AG09309 (cell line): ENCODE measurements around the gene LMTK3.

ENCODE experiments used
- DNase-seq: peaks from one replicate; pipeline ENCODE4 v3.0.0-alpha.2; 2010; ENCODE audit warnings: low read depth
- H3K4me3 ChIP-seq: 2 replicates; pipeline ENCODE4 v1.5.1; 2011; ENCODE audit warnings: mild to moderate bottlenecking, low read depth, low read length, moderate library complexity; ENCODE audit not compliant: control insufficient read depth
- TF ChIP-seq, protein P1 (sequence below): IDR thresholded peaks from 2 replicates; pipeline ENCODE4 v1.5.1; 2011; ENCODE audit warnings: mild to moderate bottlenecking, low read depth, low read length, inconsistent platforms; ENCODE audit not compliant: insufficient read depth, control insufficient read depth; ENCODE audit errors: missing control alignments

LMTK3 gene

DNA sequence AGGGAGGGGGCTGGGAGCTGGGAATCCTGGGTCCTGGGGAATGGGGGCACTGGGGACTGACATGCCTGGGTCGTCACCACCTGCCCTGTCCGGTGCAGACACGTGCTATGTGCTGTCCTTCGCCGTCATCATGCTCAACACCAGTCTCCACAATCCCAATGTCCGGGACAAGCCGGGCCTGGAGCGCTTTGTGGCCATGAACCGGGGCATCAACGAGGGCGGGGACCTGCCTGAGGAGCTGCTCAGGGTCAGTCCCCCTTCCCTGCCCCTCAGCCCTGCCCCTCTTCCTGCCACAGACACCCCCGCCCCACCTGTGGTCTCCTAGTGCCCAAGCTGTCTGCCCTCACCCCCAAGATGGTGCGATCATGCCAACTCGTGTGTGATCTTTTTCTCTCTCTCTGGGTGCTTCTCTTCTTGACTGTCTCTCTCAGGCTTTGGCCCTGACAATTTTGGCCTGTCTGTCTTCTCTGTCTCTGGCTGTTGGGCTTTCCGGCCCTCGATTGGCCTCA lies 37.5 kb downstream of the LMTK3 start:
- DNase-seq, result no peak
- no peak overlapping the region for H3K4me3 ChIP-seq
- TF ChIP-seq, protein P1, sequence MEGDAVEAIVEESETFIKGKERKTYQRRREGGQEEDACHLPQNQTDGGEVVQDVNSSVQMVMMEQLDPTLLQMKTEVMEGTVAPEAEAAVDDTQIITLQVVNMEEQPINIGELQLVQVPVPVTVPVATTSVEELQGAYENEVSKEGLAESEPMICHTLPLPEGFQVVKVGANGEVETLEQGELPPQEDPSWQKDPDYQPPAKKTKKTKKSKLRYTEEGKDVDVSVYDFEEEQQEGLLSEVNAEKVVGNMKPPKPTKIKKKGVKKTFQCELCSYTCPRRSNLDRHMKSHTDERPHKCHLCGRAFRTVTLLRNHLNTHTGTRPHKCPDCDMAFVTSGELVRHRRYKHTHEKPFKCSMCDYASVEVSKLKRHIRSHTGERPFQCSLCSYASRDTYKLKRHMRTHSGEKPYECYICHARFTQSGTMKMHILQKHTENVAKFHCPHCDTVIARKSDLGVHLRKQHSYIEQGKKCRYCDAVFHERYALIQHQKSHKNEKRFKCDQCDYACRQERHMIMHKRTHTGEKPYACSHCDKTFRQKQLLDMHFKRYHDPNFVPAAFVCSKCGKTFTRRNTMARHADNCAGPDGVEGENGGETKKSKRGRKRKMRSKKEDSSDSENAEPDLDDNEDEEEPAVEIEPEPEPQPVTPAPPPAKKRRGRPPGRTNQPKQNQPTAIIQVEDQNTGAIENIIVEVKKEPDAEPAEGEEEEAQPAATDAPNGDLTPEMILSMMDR, result no peak

DNA sequence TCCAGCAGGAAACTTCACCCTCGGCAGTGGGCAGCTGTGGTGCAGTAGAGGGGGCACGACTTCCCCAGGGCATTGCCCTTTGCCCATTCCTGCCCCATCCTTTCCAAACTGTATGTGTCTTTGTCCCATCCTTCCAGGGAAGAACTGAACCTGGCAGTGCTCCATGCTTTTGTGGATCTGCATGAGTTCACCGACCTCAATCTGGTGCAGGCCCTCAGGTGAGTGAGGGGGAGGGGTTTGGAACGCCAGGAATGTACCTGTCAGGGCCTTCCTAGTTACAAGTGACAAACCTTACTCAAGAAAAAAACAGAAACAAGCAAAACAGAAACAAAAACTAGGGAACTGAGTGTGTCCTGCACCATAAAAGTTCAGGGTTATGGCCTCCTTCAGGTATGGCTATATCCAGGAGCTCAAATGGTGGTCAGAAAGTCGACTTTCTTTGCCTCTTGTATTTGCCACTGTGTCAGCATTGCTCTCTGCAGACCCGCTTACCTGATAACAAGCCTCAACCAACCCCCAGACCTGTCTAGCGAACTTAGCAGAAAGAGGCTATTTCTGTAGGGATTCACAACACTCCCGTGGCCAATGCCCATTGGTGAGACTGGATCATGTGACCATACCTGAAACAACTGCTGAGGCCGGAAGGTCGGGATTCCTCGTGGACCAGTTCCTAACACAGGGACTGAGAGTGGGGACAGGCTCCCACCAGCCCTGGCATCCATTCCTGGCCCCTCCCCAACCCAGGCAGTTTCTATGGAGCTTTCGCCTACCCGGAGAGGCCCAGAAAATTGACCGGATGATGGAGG lies 38.3 kb downstream of the LMTK3 start:
- TF ChIP-seq, protein P1, result no peak
- no peak for DNase-seq
- no peak overlapping the region for H3K4me3 ChIP-seq

DNA sequence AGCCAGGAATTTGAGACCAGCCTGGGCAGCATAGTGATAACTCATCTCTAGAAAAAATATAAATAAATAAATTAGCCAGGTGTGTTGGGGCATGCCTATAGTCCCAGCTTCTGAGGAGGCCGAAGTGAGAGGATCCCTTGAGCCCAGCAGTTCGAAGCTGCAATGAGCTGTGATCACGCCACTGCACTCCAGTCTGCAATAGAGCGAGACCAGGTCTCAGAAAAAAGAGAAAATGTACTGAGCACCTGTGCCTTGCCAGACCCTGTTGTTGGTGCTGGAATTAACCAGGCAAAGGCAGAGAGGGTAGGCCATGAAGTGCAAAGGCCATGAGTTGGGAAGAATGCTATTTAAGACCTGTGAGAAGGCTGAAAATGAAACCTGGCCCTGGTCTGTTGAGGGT lies 39.8 kb downstream of the LMTK3 start:
- DNase-seq, result no peak
- H3K4me3 ChIP-seq, result no peak overlapping the region
- TF ChIP-seq, protein P1, result no peak

DNA sequence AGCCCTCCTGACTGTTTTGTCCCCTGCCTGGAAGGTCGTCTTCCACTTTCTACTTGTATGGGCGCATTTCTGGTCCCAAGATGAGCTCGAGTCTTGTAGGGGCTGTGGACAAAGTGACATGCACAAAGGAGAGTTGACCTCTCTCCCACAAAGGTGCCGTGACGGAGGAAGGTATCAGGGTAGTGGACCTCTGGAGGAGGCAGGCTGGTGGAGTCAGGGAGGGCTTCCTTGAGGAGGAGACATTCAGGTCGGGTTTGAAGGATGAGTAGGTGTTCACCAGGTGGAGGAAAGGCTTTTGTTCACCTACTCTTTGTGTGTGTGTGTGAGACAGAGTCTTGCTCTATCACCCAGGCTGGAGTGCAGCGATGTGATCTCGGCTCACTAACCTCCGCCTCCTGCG lies 40.8 kb downstream of the LMTK3 start:
- no peak for DNase-seq
- no peak overlapping the region for H3K4me3 ChIP-seq
- TF ChIP-seq, protein P1, result no peak

DNA sequence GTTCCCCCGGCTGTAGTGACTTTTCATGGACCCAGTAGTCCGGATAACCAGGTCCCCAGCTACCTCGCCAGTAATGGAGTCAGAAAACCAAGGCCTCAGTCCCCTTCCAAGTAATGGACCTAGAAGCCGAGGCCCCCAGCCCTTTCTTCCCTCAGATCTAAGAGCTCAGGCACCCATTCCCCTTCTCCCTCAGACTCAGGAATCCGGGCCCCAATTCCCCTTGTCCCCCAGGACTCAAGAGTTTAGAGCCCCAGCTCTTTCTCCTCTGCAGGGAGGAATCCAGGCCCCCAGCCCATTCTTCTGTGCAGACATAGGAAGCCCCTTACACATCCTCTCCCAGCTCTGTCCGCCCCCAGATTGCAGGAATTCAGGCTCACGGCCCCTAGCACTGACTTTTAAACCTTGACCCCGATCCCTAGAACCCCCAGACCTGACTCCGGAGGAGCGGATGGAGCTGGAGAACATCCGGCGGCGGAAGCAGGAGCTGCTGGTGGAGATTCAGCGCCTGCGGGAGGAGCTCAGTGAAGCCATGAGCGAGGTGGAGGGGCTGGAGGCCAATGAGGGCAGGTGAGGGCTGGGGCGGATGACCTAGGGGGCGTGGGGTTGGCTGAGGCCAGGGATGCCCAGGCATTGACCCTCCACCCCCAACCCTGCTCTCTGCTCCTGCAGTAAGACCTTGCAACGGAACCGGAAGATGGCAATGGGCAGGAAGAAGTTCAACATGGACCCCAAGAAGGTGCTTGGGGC lies 41.5 kb downstream of the LMTK3 start:
- no peak for DNase-seq
- peak overlapping the region; percentile 67 for H3K4me3 ChIP-seq
- TF ChIP-seq, protein P1, result no peak

DNA sequence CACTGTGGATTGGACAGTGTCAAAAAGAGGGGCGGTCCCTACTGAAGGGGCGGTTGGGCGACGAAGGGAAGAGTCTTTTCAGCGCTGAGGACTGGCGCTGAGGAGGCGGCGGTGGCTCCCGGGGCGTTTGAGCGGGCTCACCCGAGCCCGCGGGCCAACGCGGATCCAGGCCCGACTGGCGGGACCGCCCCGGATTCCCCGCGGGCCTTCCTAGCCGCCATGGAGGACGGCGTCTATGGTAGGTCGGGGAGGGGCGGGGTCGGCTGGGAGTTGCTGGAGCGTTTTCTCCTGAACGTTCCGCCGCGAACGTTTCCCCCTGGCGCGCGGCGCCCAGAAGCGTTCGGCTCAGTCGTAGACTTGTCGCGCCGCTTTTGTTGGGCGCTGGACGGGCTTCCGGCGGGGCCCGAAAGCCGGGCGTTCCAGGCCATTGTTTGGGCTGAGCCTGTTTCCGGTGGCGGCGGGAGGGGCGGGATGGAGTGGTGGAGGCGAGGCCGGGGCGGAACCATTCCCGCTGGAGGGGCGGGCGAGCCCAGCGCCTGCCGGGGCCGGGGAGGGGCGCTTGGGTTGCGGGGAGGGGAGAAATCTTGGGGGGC lies 42.2 kb downstream of the LMTK3 start, which contains the start of gene CYTH2:
CYTH2 (plus strand) TSS at position 81 of the 593 bp plus-strand sequence; CDS start at position 220, 139 bp downstream.
- H3K4me3 ChIP-seq, result peak within 1 kb of the TSS; percentile 67
- TF ChIP-seq, protein P1, result no peak
- DNase-seq, result peak; percentile 37
